ENCODE data around the gene OLA1.

The OLA1 gene

GRCh38 chr2:174072857-174073256, 175.5 kb downstream of the OLA1 start:
- H3K4me3 ChIP-seq (ENCODE audit: low read depth, low read length): no peak overlapping the region
- TF ChIP-seq, protein P1, sequence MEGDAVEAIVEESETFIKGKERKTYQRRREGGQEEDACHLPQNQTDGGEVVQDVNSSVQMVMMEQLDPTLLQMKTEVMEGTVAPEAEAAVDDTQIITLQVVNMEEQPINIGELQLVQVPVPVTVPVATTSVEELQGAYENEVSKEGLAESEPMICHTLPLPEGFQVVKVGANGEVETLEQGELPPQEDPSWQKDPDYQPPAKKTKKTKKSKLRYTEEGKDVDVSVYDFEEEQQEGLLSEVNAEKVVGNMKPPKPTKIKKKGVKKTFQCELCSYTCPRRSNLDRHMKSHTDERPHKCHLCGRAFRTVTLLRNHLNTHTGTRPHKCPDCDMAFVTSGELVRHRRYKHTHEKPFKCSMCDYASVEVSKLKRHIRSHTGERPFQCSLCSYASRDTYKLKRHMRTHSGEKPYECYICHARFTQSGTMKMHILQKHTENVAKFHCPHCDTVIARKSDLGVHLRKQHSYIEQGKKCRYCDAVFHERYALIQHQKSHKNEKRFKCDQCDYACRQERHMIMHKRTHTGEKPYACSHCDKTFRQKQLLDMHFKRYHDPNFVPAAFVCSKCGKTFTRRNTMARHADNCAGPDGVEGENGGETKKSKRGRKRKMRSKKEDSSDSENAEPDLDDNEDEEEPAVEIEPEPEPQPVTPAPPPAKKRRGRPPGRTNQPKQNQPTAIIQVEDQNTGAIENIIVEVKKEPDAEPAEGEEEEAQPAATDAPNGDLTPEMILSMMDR (IDR thresholded peaks at IDR 0.05; ENCODE audit: borderline replicate concordance, insufficient read depth, low read depth, low read length): no peak

DNA sequence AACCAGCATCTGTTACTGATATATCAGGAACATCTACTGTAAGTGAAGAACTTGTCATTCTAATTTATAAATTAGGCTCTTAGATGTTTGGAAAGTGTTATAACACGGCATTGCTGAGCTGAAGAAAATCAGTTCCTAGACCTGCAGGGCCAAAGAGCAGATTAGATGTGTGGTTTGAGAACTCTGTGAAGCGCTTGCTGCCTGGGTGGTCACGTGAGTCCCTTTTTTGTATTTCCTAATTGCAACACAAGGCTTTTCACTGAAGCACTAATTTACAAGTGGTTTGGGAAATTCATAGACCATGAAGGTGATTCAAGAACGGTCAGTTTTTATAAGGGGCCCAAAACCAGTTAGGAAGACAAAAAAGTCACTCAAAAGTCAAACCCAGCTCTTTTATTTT, 176.3 kb downstream of the OLA1 start:
- TF ChIP-seq, protein P1 (IDR thresholded peaks at IDR 0.05; ENCODE audit: borderline replicate concordance, insufficient read depth, low read depth, low read length): no peak
- H3K4me3 ChIP-seq (ENCODE audit: low read depth, low read length): no peak overlapping the region

GRCh38 chr2:174071321-174071720, 177.0 kb downstream of the OLA1 start:
- H3K4me3 ChIP-seq (ENCODE audit: low read depth, low read length): no peak overlapping the region
- TF ChIP-seq, protein P1 (IDR thresholded peaks at IDR 0.05; ENCODE audit: borderline replicate concordance, insufficient read depth, low read depth, low read length): no peak

GRCh38 chr2:174070281-174070680, 178.1 kb downstream of the OLA1 start:
- TF ChIP-seq, protein P1 (IDR thresholded peaks at IDR 0.05; ENCODE audit: borderline replicate concordance, insufficient read depth, low read depth, low read length): no peak
- H3K4me3 ChIP-seq (ENCODE audit: low read depth, low read length): no peak overlapping the region

GRCh38 chr2:174067815-174068214, 180.5 kb downstream of the OLA1 start:
- TF ChIP-seq, protein P1 (IDR thresholded peaks at IDR 0.05; ENCODE audit: borderline replicate concordance, insufficient read depth, low read depth, low read length): no peak
- no peak overlapping the region for H3K4me3 ChIP-seq (ENCODE audit: low read depth, low read length)

DNA sequence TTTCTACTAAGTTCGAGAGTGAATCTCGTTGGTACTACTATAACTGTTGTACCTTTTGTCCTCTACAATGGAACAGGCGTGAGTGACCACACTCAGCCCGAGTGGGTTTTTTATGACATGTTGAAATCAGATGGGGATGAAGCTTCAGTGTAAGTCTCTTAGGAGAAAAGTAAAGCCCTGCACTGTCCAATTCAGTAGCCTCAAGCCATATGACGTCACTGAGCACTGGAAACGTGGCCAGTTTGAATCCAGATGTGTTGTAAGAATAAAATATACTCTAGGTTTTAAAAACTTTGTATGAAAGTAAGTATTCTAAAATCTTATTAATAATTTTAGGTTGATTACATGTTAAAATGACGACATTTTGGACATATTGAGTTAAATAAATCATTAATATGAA, 181.5 kb downstream of the OLA1 start:
- H3K4me3 ChIP-seq (ENCODE audit: low read depth, low read length): no peak overlapping the region
- TF ChIP-seq, protein P1 (IDR thresholded peaks at IDR 0.05; ENCODE audit: borderline replicate concordance, insufficient read depth, low read depth, low read length): no peak

GRCh38 chr2:174063492-174064092, 184.7 kb downstream of the OLA1 start:
- no peak overlapping the region for H3K4me3 ChIP-seq (ENCODE audit: low read depth, low read length)
- TF ChIP-seq, protein P1 (IDR thresholded peaks at IDR 0.05; ENCODE audit: borderline replicate concordance, insufficient read depth, low read depth, low read length): no peak
